ENCODE results near the gene ADGRG1.

Gene ADGRG1

GRCh38 chr16:57658878-57659674 is 30.6 kb downstream of the ADGRG1 start:
- no peak for TF ChIP-seq CTCF (conservative IDR thresholded peaks at IDR 0.05)
- no peak overlapping the region for H3K27ac ChIP-seq

GRCh38 chr16:57660715-57661463 is 32.5 kb downstream of the ADGRG1 start:
- TF ChIP-seq CTCF (conservative IDR thresholded peaks at IDR 0.05): no peak
- H3K27ac ChIP-seq: no peak overlapping the region

- no peak overlapping the region for H3K27ac ChIP-seq
- TF ChIP-seq CTCF (conservative IDR thresholded peaks at IDR 0.05): no peak
These were observed 33.1 kb downstream of the ADGRG1 start for GRCh38 chr16:57661510-57661909.

- TF ChIP-seq CTCF (conservative IDR thresholded peaks at IDR 0.05): no peak
- no peak overlapping the region for H3K27ac ChIP-seq
These were observed 33.8 kb downstream of the ADGRG1 start for GRCh38 chr16:57661936-57662906.

GRCh38 chr16:57663436-57663835 is 35.0 kb downstream of the ADGRG1 start:
- no peak for TF ChIP-seq CTCF (conservative IDR thresholded peaks at IDR 0.05)
- no peak overlapping the region for H3K27ac ChIP-seq

- no peak for TF ChIP-seq CTCF (conservative IDR thresholded peaks at IDR 0.05)
- H3K27ac ChIP-seq: no peak overlapping the region
These were observed 35.7 kb downstream of the ADGRG1 start for GRCh38 chr16:57663917-57664661.

All from VCaP (cell line).